ENCODE results near the gene TXNRD2.

TXNRD2 gene

GRCh38 chr22:19980766-19981165 is 39.1 kb upstream of the TXNRD2 start:
- DNase-seq (ENCODE audit: low read depth in 2 of 2, low spot score in 1 of 2): no peak

- no peak for DNase-seq (ENCODE audit: low read depth in 2 of 2, low spot score in 1 of 2)
Observed at GRCh38 chr22:19979712-19980493, 38.3 kb upstream of the TXNRD2 start.

GRCh38 chr22:19978748-19979147 is 37.1 kb upstream of the TXNRD2 start:
- no peak for DNase-seq (ENCODE audit: low read depth in 2 of 2, low spot score in 1 of 2)

GRCh38 chr22:19977296-19978243 is 36.0 kb upstream of the TXNRD2 start:
- no peak for DNase-seq (ENCODE audit: low read depth in 2 of 2, low spot score in 1 of 2)

- no peak for DNase-seq (ENCODE audit: low read depth in 2 of 2, low spot score in 1 of 2)
Observed at GRCh38 chr22:19976671-19977070, 35.1 kb upstream of the TXNRD2 start.

GRCh38 chr22:19975707-19976035 is 34.1 kb upstream of the TXNRD2 start:
- no peak for DNase-seq (ENCODE audit: low read depth in 2 of 2, low spot score in 1 of 2)

- no peak for DNase-seq (ENCODE audit: low read depth in 2 of 2, low spot score in 1 of 2)
Observed at GRCh38 chr22:19974935-19975706, 33.5 kb upstream of the TXNRD2 start.

GRCh38 chr22:19974268-19974861 is 32.7 kb upstream of the TXNRD2 start:
- no peak for DNase-seq (ENCODE audit: low read depth in 2 of 2, low spot score in 1 of 2)

GRCh38 chr22:19973551-19974267 is 32.1 kb upstream of the TXNRD2 start:
- no peak for DNase-seq (ENCODE audit: low read depth in 2 of 2, low spot score in 1 of 2)

GRCh38 chr22:19972652-19973550 is 31.3 kb upstream of the TXNRD2 start:
- no peak for DNase-seq (ENCODE audit: low read depth in 2 of 2, low spot score in 1 of 2)

- DNase-seq (ENCODE audit: low read depth in 2 of 2, low spot score in 1 of 2): no peak
Observed at GRCh38 chr22:19972251-19972650, 30.6 kb upstream of the TXNRD2 start.

- no peak for DNase-seq (ENCODE audit: low read depth in 2 of 2, low spot score in 1 of 2)
Observed at GRCh38 chr22:19971276-19972124, 29.9 kb upstream of the TXNRD2 start.

GRCh38 chr22:19970479-19971275 is 29.1 kb upstream of the TXNRD2 start:
- peak; percentile 49 to 67 for DNase-seq (ENCODE audit: low read depth in 2 of 2, low spot score in 1 of 2)

- DNase-seq (ENCODE audit: low read depth in 2 of 2, low spot score in 1 of 2): no peak
Observed at GRCh38 chr22:19970031-19970478, 28.4 kb upstream of the TXNRD2 start.

- DNase-seq (ENCODE audit: low read depth in 2 of 2, low spot score in 1 of 2): no peak
Observed at GRCh38 chr22:19969141-19969928, 27.7 kb upstream of the TXNRD2 start.

- DNase-seq (ENCODE audit: low read depth in 2 of 2, low spot score in 1 of 2): no peak
Observed at GRCh38 chr22:19968450-19968891, 26.9 kb upstream of the TXNRD2 start.

All from stimulated activated CD8-positive, alpha-beta memory T cell treated with anti-CD3 and anti-CD28 coated beads, Interleukin-4, amount 100 ng/mL, for 4 hours (primary cell).